Tibial artery (tissue), 4 donors: ENCODE data around the gene ASIP.
A peak's percentile ranks its signal among the peaks of the same experiment; 100 is the strongest.

Experiments used
- DNase-seq, 2 donors: peaks; one replicate each; pipeline ENCODE4 v3.0.0-alpha.2; 2019
- H3K27ac ChIP-seq, 2 donors: fragments of 200-600 bp; sonication (generic) in 1 of 2; 1 replicate in 1 of 2; 2 replicates in 1 of 2; pipeline ENCODE4 v1.5.1; 2018 to 2019; ENCODE audit warnings: mild to moderate bottlenecking in 1 of 2
- H3K27me3 ChIP-seq, 2 donors: fragments of 200-600 bp; sonication (generic) in 1 of 2; one replicate each; pipeline versions ENCODE4 v1.5.1 to v1.6.0; 2016 to 2019
- H3K36me3 ChIP-seq, 3 donors: fragments of 200-600 bp; sonication (generic) in 2 of 3; one replicate each; pipeline ENCODE4 v1.5.1; 2016 to 2019; ENCODE audit warnings: mild to moderate bottlenecking in 2 of 3
- H3K4me1 ChIP-seq, 4 donors: fragments of 200-600 bp; sonication (generic) in 2 of 4; 1 replicate in 3 of 4; 2 replicates in 1 of 4; pipeline ENCODE4 v1.5.1; 2016 to 2019
- H3K4me3 ChIP-seq, 2 donors: fragments of 200-600 bp; sonication (generic) in 1 of 2; 1 replicate in 1 of 2; 2 replicates in 1 of 2; pipeline ENCODE4 v1.5.1; 2018 to 2019; ENCODE audit warnings: mild to moderate bottlenecking in 2 of 2
- H3K9me3 ChIP-seq, 3 donors: fragments of 200-600 bp; sonication (generic) in 1 of 3; one replicate each; pipeline ENCODE4 v1.5.1; 2016 to 2019
- intact Hi-C: fragments of 100-400 bp; cut with DNase I; formaldehyde crosslinking; loops from one replicate; pipeline ENCODE4 v1.15.0; 2023; ENCODE audit warnings: low total_unique reads
- TF ChIP-seq, protein P1 (sequence below), 2 experiments: fragments of 200-600 bp in 1 of 2; fragments of 450-650 bp in 1 of 2; IDR thresholded peaks; one replicate each; pipeline ENCODE4 v1.5.1; 2017 to 2019; ENCODE audit warnings: antibody characterized with exemption in 2 of 2, mild to moderate bottlenecking in 1 of 2, moderate library complexity in 1 of 2

ASIP gene

DNA sequence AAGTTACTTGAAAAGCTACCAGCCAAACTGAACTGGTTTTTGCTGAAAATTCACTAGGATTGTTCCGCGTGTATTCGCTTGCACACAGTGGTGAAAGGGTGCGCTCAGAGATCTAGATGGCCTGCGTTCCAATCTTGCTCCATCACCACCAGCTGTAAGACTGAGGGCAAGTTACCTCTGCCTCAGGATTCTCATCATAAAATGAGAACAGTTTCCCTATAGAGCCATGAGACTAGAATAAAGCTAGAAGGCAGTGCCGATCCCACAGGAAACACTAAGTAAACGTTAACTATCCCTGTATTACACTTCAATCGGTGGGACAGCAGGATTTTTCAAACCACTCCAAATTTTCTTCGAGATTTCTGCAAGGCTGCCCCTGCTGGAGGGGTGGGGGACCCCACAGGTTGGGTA, 61.1 kb downstream of the ASIP start:
- DNase-seq = no peak
- intact Hi-C loops = loop anchor here (5.0 kb wide), 1 partner anchor 410 kb away; no protein-coding TSS in a partner anchor
- peak overlapping the region; percentile 85 to 90 for H3K27ac ChIP-seq
- peaks cover 0 to 18% (median 14%) of the 10 kb centered on the region in 4 donors for H3K4me1 ChIP-seq
- H3K36me3 ChIP-seq = no peaks in the 10 kb centered on the region
- H3K9me3 ChIP-seq = no peaks in the 10 kb centered on the region
- TF ChIP-seq, protein P1, sequence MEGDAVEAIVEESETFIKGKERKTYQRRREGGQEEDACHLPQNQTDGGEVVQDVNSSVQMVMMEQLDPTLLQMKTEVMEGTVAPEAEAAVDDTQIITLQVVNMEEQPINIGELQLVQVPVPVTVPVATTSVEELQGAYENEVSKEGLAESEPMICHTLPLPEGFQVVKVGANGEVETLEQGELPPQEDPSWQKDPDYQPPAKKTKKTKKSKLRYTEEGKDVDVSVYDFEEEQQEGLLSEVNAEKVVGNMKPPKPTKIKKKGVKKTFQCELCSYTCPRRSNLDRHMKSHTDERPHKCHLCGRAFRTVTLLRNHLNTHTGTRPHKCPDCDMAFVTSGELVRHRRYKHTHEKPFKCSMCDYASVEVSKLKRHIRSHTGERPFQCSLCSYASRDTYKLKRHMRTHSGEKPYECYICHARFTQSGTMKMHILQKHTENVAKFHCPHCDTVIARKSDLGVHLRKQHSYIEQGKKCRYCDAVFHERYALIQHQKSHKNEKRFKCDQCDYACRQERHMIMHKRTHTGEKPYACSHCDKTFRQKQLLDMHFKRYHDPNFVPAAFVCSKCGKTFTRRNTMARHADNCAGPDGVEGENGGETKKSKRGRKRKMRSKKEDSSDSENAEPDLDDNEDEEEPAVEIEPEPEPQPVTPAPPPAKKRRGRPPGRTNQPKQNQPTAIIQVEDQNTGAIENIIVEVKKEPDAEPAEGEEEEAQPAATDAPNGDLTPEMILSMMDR (IDR thresholded peaks at IDR 0.05) = no peak
- peak overlapping the region; percentile 65 to 75 for H3K4me3 ChIP-seq
- H3K27me3 ChIP-seq = no peaks in the 10 kb centered on the region

DNA sequence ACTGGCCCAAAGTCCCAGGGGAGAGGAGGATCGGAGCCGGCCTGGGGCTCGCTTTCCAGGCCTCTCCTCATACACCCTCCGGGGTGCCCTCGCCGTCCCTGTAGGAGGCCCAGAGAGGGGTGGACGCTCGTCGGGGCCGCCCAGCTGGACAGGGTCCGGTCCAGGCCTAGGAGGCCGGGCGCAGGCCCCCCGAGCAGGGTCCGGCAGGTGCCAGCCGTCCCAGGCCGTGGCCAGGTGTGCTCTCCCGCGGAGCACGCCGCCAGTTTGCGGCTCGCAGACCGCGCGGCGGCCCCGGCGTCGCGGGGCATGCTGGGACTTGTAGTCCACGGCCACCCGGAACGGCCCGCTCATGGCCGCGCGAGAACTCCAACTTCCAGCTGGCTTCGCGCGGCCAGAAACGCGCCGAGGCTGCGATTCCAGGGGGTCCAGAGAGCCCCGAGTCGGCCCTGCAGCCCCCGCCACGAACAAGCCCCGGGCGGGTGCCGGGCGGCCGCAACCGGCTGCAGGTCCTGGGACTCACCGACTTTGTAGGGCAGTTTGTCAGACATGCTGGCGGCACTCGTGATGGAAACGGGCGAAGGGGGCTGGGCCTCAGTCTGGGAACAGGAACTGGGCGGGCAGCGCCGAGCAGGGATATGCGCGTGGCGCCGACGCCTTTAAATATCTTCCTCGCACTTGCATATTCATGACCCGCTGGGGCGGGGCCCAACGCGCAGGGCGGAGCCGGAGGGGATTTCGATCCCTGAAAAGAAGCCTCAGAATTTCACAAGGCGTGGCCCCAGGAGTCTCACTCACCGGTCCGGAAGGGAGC, 61.7 kb downstream of the ASIP start, which contains the start of gene AHCY:
Gene AHCY, minus strand, starts transcription at position 633 of the 811 bp plus-strand sequence. Its CDS starts 85 bp downstream, at position 548.
- Histone ChIP-seq H3K27me3 (no peaks in the 10 kb centered on the region), H3K4me1 (peaks cover 0 to 18% (median 14%) of the 10 kb centered on the region in 4 donors), H3K9me3 (no peaks in the 10 kb centered on the region), H3K36me3 (no peaks in the 10 kb centered on the region), H3K27ac (peak within 1 kb of the TSS; percentile 85 to 90), H3K4me3 (peak within 1 kb of the TSS; percentile 65 to 75)
- TF ChIP-seq, protein P1 (IDR thresholded peaks at IDR 0.05) = peak in 1 of 2 experiments; percentile 19
- DNase-seq = peak; percentile 97 to 98
- intact Hi-C loops = loop anchor here (5.0 kb wide), 1 partner anchor 409 kb away; no protein-coding TSS in a partner anchor

- H3K27me3 ChIP-seq = no peaks in the 10 kb centered on the region
- H3K36me3 ChIP-seq = no peaks in the 10 kb centered on the region
- TF ChIP-seq, protein P1 (IDR thresholded peaks at IDR 0.05) = no peak
- H3K4me3 ChIP-seq = no peak overlapping the region
- no peaks in the 10 kb centered on the region for H3K9me3 ChIP-seq
- intact Hi-C loops = no loop called here
- no peak for DNase-seq
- H3K4me1 ChIP-seq = peaks cover 0 to 18% (median 14%) of the 10 kb centered on the region in 4 donors
- H3K27ac ChIP-seq = no peak overlapping the region
Observed at GRCh38 chr20:34305333-34306230, 64.4 kb downstream of the ASIP start.

DNA sequence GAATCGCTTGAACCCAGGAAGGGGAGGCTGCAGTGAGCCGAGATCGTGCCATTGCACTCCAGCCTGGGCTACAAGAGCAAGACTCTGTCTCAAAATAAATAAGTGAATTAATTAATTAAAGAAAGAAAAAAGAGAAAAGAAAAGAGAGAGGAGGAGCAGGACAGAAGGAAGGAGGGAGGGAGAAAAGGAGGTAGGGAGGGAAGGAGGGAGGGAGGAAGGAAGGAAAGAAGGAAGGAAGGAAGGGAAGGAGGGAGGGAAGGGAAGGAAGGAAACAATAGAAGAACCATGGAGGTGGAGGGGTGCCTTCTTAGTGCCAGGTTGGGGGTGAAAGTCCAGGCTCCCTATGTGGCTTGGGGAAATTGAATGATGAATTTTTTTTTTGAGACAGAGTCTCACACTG, 68.5 kb downstream of the ASIP start:
- Histone ChIP-seq H3K27me3 (peaks cover 0 to 13% of the 10 kb centered on the region in 2 donors), H3K27ac (no peak overlapping the region), H3K9me3 (no peaks in the 10 kb centered on the region), H3K4me1 (peaks cover 0 to 20% (median 16%) of the 10 kb centered on the region in 4 donors), H3K36me3 (no peaks in the 10 kb centered on the region), H3K4me3 (no peak overlapping the region)
- intact Hi-C loops = loop anchor here (5.0 kb wide), 1 partner anchor 213 kb away; no protein-coding TSS in a partner anchor
- TF ChIP-seq, protein P1 (IDR thresholded peaks at IDR 0.05) = no peak
- no peak for DNase-seq

DNA sequence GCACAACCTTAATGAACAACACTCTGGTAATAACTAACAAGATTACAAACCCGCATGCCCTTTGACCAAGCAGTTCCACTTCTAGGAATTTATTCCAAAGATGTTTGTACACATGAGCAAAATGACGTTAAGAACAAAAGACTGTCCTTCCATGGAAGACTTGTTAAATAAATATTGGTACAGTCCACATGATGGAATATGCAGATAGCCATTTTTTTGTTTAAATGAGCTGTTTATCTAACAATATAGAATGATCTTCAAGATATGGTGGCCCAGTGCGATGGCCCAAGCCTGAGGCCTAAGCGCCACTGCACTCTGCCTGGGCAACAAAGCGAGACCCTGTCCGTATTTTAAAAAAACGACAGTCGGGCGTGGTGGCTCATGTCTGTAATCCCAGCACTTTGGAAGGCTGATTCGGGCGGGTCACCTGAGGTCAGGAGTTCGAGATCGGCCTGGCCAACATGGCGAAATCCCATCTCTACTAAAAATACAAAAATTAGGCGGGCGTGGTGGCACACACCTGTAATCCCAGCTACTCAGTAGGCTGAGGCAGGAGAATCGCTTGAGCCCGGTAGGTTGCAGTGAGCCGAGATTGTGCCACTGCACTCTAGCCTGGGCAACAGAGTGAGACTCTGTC, 69.4 kb downstream of the ASIP start:
- H3K4me1 ChIP-seq = peaks cover 0 to 20% (median 16%) of the 10 kb centered on the region in 4 donors
- TF ChIP-seq, protein P1 (IDR thresholded peaks at IDR 0.05) = no peak
- H3K9me3 ChIP-seq = no peaks in the 10 kb centered on the region
- peaks cover 0 to 13% of the 10 kb centered on the region in 2 donors for H3K27me3 ChIP-seq
- intact Hi-C loops = loop anchor here (5.0 kb wide), 1 partner anchor 212 kb away; no protein-coding TSS in a partner anchor
- H3K36me3 ChIP-seq = no peaks in the 10 kb centered on the region
- H3K4me3 ChIP-seq = no peak overlapping the region
- no peak for DNase-seq
- H3K27ac ChIP-seq = no peak overlapping the region
